Testis (tissue), 3 donors: ENCODE results near the gene HTT. TPM values are rescaled to one million over a fixed set of nuclear protein-coding genes. Genes with fewer than 3 reads are reported as not detected.

ENCODE experiments used
- DNase-seq: peaks from one replicate; pipeline ENCODE4 v3.0.0-alpha.2; 2019
- H3K27ac ChIP-seq, 2 donors: fragments of 200-600 bp; sonication (generic); one replicate each; pipeline ENCODE4 v1.5.1; 2019
- H3K27me3 ChIP-seq: fragments of 200-600 bp; sonication (generic); one replicate; pipeline ENCODE4 v1.5.1; 2019
- H3K36me3 ChIP-seq: fragments of 200-600 bp; sonication (generic); one replicate; pipeline ENCODE4 v1.5.1; 2017; ENCODE audit warnings: low read depth; ENCODE audit errors: missing control alignments
- H3K4me1 ChIP-seq: fragments of 200-600 bp; sonication (generic); one replicate; pipeline ENCODE4 v1.5.1; 2019
- H3K4me3 ChIP-seq, 2 donors: fragments of 200-600 bp; sonication (generic); one replicate each; pipeline ENCODE4 v1.5.1; 2017 to 2019
- H3K9me3 ChIP-seq: fragments of 200-600 bp; sonication (generic); one replicate; pipeline ENCODE4 v1.5.1; 2017
- POLR2A ChIP-seq: fragments of 450-650 bp; IDR thresholded peaks from one replicate; pipeline ENCODE4 v1.6.1; 2017; ENCODE audit warnings: antibody characterized with exemption, mild to moderate bottlenecking, moderate library complexity
- WGBS, 2 donors: methylation state at CpG; one replicate each; pipeline ENCODE4 v1.1.5; 2018; 5-methylcytosine and 5-hydroxymethylcytosine counted together
- intact Hi-C: fragments of 100-400 bp; cut with DNase I; formaldehyde crosslinking; loops from one replicate; pipeline ENCODE4 v1.15.1; 2023; ENCODE audit warnings: low total_unique reads
- polyA plus RNA-seq: library from polyadenylated mRNA; stranded (reverse); fragments of 350-450 nt; fragmentation: Illumina TruSeq; extraction: RNeasy Lipid Tissue Mini Kit (QIAGEN cat#74804); gene quantifications from one replicate; pipeline ENCODE4 v1.2.3, GENCODE V29; 2014; ENCODE audit warnings: low read depth, low replicate concordance; ENCODE audit not compliant: insufficient read depth
- total RNA-seq, 2 donors: library from RNA; depleted of rRNA; stranded (reverse); fragments of >200 nt; gene quantifications; one replicate each; pipeline ENCODE4 v1.2.3, GENCODE V29; 2016
- TF ChIP-seq, protein P1 (sequence below), 3 experiments: fragments of 450-650 bp in 2 of 3; fragments of 200-600 bp in 1 of 3; sonication (generic) in 1 of 3; IDR thresholded peaks; one replicate each; pipeline ENCODE4 v1.5.1; 2016 to 2019; ENCODE audit warnings: antibody characterized with exemption in 3 of 3, mild to moderate bottlenecking in 2 of 3, moderate library complexity in 1 of 3

The HTT gene
- total and polyA plus RNA-seq, 3 donors from 2014 or later = 45.2 to 168 (median 146) TPM

DNA sequence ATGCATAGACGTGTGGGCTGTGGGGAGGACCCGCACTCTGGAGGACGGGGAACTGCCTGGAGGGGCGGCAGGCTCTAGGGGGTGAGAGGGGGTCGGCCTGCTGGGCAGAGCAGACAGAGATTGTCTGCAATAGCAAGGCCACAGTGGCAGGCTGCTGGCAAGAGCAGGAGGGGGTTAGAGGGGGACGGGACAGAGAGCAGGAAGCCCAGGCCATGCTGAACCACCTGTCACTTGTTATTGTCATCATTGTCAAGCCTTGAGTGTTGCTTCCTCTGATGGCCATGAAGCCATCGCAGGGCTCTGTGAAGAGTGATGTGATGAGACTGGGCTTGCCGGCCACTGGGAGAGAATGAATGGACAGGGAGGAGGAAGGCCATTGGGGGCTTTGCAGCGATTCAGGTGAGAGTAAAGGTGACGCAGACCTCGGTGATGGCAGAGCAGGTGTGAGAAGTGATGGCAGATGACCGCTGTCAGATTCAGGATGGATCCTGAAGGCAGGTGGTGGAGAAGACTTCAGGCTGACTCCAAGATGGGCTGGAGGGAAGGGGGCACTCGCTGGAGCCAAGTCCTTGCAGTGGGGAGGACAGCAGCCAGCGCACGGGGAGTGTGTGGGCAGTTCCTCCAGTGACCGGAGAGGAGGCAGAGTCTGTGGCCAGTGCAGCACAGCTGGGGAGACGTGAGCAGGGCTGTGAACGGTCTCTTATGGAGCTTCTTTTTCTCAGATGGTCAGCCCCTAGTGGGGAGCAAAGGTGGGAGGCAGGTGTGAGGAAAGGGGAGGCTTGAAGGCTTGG, 43.7 kb upstream of the HTT start:
- Histone ChIP-seq H3K36me3 (no peaks in the 10 kb centered on the region), H3K27me3 (no peaks in the 10 kb centered on the region), H3K27ac (no peak overlapping the region), H3K4me3 (no peak overlapping the region), H3K9me3 (no peaks in the 10 kb centered on the region), H3K4me1 (no peaks in the 10 kb centered on the region)
- 78 to 88% methylated on average over 18 of the region's 18 CpGs for WGBS, 2 donors
- DNase-seq = no peak
- intact Hi-C loops = no loop called here
- TF ChIP-seq, protein P1, sequence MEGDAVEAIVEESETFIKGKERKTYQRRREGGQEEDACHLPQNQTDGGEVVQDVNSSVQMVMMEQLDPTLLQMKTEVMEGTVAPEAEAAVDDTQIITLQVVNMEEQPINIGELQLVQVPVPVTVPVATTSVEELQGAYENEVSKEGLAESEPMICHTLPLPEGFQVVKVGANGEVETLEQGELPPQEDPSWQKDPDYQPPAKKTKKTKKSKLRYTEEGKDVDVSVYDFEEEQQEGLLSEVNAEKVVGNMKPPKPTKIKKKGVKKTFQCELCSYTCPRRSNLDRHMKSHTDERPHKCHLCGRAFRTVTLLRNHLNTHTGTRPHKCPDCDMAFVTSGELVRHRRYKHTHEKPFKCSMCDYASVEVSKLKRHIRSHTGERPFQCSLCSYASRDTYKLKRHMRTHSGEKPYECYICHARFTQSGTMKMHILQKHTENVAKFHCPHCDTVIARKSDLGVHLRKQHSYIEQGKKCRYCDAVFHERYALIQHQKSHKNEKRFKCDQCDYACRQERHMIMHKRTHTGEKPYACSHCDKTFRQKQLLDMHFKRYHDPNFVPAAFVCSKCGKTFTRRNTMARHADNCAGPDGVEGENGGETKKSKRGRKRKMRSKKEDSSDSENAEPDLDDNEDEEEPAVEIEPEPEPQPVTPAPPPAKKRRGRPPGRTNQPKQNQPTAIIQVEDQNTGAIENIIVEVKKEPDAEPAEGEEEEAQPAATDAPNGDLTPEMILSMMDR (IDR thresholded peaks at IDR 0.05) = no peak
- TF ChIP-seq POLR2A = no peak

DNA sequence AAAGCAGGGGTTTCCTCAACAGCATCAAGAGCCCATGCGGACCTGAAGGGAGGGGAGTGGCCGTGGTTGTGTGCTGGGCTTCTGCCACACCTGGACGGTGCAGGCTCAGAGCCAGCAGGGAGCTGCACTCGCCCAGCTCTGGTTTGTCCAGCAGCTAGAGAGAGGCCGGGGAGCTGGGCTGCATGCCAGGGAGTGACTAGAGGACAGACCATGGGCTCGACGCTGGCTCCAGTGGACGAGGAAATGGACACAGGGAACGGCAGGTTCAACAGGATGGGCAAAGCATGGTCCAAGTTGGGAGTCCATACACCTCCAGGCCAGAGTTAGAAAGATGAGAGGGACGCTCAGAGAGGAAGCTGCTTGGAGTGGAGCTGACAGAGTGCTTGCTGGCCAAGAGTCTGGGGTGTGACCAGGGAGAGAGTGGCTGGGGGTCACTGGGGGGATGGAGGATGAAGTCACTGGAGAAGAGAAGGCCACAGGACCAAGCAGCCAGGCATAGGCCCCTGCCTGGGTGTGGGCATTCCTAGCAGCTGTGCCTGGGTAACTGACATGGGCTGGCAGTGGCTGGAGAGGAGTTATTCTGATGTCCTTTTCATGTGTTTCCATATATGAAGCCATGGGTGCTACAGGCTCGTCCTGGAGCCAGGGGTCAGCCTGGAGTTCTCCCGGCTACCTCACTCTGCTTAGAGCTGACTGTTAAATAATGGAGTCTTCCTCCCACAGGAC, 43.0 kb upstream of the HTT start:
- H3K27ac ChIP-seq = no peak overlapping the region
- H3K4me1 ChIP-seq = no peaks in the 10 kb centered on the region
- TF ChIP-seq, protein P1 (IDR thresholded peaks at IDR 0.05) = no peak
- TF ChIP-seq POLR2A = no peak
- intact Hi-C loops = no loop called here
- 58 to 74% methylated on average over 12 of the region's 12 CpGs for WGBS, 2 donors
- peak; percentile 53 for DNase-seq
- no peaks in the 10 kb centered on the region for H3K9me3 ChIP-seq
- no peaks in the 10 kb centered on the region for H3K36me3 ChIP-seq
- no peak overlapping the region for H3K4me3 ChIP-seq
- no peaks in the 10 kb centered on the region for H3K27me3 ChIP-seq

DNA sequence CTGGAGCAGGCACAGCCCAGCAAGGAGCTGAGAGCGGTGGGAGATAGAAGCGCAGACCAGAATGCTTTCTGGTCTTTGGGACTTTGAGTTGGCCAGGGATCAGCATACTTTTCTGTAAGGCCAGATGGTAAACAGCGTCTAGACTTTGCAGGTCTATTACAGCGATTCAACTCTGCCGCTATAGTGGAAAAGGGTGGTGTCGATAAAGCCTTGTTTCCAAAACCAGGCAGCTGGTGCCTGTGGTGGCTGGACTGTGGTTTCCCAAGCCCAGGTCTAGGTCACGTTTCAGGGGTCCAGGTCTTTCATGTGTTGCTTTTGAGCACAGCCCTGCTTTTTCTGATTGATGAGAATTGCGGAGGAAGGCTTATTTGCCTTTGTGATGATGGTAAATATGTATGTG, 40.2 kb upstream of the HTT start:
- 92 to 96% methylated on average over 8 of the region's 8 CpGs for WGBS, 2 donors
- no peaks in the 10 kb centered on the region for H3K36me3 ChIP-seq
- no peak overlapping the region for H3K4me3 ChIP-seq
- H3K4me1 ChIP-seq = no peaks in the 10 kb centered on the region
- no peak for DNase-seq
- TF ChIP-seq, protein P1 (IDR thresholded peaks at IDR 0.05) = no peak
- TF ChIP-seq POLR2A = no peak
- no peak overlapping the region for H3K27ac ChIP-seq
- no peaks in the 10 kb centered on the region for H3K9me3 ChIP-seq
- no peaks in the 10 kb centered on the region for H3K27me3 ChIP-seq
- intact Hi-C loops = no loop called here

DNA sequence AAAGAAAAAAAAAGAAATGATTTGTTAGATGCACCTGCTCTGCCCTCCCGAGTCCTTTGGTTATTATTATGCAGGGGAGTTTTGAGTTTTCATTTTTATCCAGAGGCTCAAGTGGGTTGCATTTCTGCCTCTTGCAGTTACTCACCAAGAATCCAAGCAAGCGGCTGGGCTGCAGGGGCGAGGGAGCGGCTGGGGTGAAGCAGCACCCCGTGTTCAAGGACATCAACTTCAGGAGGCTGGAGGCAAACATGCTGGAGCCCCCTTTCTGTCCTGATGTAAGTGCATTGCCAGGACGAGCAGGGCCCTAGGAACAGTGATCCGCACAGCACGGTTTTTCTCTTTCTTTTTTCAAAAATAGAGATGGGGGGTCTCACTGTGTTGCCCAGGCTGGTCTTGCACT, 39.2 kb upstream of the HTT start:
- no peaks in the 10 kb centered on the region for H3K4me1 ChIP-seq
- H3K4me3 ChIP-seq = no peak overlapping the region
- 86 to 87% methylated on average over 8 of the region's 8 CpGs for WGBS, 2 donors
- no peak overlapping the region for H3K27ac ChIP-seq
- no peaks in the 10 kb centered on the region for H3K9me3 ChIP-seq
- intact Hi-C loops = no loop called here
- TF ChIP-seq, protein P1 (IDR thresholded peaks at IDR 0.05) = no peak
- TF ChIP-seq POLR2A = no peak
- DNase-seq = no peak
- no peaks in the 10 kb centered on the region for H3K27me3 ChIP-seq
- H3K36me3 ChIP-seq = no peaks in the 10 kb centered on the region
